ENCODE results near the gene POLRMT.
"Not testable (repeated sequence)": the region's sequence is repeated elsewhere in the genome, so short reads cannot be mapped to it uniquely, and the experiment has no call there.

POLRMT gene

DNA sequence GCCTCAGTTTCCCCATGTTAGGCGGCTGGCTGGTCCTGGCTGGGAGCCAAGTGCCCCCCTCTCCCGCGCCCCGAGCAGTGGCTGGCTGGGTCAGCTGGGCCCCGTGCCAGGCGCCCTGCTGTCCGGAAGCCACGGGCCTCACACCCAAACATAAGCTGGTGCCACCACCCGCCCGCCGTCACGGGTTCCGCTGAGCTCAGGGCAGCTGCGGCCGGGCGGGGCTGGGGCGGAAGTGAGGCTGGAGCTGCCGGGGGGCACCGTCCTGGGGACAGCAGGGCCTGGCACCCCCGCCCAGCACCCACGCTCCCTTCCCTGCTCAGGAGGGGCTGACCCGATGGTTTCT is 24.4 kb downstream of the POLRMT start:
- no peak for DNase-seq

DNA sequence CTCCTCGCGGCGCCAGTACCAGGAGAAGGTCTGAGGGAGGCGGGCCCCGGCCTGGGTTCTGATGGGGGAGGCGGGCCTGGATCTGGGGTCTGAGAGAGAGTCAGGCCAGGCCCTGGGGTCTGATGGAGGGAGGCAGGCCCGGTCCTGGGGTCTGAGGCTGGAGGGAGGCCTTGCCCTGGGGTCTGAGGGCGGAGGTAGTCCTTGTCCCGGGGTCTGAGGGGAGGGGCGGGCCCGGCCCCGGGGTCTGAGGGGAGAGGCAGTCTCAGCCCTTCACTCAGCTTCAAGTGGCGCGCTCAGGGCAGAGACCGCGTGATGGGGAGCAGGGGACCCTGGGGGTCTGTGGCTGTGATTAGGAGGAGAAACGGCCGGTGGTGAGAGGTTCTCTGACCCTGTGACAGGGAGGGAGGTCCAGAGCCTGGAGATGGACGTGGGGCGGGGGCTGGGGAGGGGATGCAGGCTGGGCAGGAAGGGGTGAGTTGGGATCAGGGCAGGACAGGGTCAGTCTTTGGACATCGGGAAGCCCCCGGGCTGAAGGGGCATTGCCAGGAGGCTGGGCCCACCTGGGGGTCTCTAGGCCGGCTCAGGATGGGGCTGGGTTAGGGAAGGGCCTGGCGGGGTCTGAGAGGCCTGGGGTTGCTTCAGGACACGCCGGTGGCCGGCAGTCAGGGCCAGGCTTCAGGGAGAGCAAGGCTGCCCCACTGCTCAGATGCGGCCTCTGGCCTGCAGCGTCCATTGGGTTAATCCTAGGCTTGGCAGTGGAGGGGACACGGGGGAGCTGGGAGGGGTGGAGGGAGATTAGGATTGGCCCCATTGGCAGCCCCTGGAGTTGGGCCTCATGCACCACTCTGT is 25.0 kb downstream of the POLRMT start:
- no peak for DNase-seq

DNA sequence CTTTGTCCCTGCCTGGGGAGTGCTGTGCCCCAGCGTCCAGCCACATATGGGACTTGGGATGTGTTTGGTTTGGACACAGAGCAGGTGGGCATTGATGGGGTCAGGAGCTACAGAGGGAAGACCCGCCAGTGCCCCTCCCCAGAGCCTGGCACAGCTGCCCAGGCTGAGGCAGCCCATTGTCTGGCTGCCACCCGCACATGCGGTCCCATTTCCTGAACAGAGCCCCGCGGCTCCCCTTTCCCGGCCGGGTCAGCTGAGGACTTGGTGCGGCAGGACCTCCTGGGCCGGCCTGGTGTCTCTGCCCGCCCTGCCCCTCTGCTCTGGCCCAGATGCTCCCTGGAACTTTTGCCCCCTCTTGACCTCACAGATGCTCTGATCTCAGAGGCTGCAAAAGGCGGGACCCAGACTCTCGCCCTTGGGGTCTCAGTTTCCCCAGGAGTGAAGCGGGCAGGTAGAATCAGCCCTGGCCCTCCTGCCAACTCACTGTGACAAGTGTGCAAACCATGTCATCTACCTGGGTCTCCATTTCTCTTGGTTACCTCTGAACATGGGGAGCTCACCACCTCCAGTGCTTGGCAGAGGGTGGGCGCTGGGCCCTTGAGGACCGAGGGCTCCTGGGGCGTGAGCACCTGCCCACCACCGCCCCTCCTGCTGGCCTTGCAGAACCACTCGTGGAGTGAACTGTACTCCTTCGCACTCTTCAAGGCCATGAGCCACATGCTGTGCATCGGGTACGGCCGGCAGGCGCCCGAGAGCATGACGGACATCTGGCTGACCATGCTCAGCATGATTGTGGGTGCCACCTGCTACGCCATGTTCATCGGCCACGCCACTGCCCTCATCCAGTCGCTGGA is 25.8 kb downstream of the POLRMT start:
- no peak for DNase-seq

DNA sequence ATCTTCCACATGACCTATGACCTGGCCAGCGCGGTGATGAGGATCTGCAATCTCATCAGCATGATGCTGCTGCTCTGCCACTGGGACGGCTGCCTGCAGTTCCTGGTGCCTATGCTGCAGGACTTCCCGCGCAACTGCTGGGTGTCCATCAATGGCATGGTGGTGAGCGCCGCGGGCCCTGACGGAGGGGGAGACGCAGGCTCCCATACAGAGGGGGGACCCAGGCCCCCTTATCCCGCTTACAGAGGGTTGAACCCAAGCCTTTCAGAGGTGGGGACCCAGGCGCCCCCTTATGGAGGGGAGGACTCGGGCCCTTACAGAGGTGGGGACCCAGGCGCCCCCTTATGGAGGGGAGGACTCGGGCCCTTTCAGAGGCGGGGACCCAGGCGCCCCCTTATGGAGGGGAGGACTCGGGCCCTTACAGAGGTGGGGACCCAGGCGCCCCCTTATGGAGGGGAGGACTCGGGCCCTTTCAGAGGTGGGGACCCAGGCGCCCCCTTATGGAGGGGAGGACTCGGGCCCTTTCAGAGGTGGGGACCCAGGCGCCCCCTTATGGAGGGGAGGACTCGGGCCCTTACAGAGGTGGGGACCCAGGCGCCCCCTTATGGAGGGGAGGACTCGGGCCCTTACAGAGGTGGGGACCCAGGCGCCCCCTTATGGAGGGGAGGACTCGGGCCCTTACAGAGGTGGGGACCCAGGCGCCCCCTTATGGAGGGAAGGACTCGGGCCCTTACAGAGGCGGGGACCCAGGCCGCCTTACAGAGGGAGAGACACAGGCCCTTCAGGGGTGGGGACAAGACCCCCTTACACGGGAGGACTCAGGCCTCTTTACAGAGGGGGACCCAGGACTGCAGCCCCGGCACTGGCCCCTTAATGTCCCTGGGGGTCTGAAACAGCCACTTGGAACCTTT is 28.0 kb downstream of the POLRMT start:
- DNase-seq: peak; percentile 67 to 71

DNA sequence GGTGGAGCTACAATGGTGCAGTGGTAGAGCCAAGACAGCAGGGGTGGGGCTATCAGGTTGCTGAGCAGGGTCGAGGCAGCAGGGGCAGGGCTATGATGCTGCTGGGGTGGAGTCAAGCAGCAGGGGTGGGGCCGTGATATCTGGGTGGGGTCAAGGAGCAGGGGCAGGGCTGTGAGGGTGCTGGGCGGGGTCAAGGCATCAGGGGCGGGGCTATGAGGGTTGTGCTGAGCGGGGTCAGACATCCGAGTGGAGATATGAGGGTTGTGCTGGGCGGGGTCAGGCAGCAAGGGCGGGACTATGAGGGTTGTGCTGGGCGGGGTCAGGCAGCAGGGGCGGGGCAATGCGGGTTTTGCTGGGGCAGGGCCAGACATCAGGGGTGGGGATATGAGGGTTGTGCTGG is 29.0 kb downstream of the POLRMT start:
- peak; percentile 75 to 78 for DNase-seq

DNA sequence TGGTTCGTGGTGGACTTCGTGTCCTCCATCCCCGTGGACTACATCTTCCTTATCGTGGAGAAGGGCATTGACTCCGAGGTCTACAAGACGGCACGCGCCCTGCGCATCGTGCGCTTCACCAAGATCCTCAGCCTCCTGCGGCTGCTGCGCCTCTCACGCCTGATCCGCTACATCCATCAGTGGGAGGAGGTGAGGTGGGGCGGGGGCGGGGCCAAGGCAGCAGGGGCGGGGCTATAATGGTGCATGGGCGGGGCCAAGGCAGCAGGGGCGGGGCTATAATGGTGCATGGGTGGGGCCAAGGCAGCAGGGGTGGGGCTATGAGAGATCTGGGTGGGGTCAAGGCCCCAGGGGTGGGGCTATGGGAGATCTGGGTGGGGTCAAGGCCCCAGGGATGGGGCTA is 29.6 kb downstream of the POLRMT start:
- DNase-seq: peak; percentile 49 to 52

DNA sequence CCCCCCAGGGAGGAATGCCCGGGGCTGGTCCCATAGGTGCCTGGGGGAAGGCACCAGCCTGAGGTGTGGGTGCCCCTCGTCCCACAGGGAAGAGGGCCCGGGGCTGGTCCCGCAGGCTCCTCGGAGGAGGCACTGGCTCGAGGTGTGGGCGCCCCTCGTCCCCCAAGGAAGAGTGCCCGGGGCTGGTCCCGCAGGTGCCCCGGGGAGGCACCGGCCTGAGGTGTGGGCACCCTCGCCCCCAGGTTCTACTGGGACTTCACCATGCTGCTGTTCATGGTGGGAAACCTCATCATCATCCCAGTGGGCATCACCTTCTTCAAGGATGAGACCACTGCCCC is 30.1 kb downstream of the POLRMT start:
- not testable (repeated sequence) for DNase-seq

DNA sequence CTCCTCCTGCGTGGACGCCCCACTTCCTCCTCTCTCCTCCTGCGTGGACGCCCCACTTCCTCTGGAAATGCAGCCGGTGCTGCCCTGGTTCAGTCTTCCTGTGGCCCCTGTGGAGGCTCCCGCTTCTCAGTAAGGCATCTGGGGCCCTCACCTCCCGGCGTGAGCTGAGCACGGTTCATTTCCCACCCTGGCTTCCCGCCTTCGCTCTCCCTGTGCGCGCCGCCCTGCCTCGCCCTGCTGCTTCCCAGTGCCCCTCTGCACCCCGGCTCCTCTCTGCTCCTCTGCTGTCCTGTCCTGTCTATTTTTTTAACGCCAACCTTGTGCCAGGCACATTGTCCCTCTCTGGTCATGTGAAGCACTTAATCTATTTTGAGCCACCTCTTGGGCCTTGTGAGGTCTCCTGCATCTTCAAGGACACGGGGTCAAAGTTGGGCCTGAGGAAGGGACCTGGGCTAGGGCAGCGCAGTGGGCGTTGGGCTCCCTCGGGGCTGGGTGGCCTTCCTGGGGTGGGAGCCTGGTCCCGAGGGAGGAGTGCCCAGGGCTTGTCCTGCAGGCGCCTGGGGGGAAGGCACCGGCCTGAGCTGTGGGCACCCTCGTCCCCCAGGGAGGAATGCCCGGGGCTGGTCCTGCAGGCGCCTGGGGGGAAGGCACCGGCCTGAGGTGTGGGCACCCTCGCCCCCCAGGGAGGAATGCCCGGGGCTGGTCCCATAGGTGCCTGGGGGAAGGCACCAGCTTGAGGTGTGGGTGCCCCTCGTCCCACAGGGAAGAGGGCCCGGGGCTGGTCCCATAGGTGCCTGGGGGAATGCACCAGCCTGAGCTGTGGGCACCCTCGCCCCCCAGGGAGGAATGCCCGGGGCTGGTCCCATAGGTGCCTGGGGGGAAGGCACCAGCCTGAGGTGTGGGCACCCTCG is 30.7 kb downstream of the POLRMT start:
- DNase-seq: no peak

DNA sequence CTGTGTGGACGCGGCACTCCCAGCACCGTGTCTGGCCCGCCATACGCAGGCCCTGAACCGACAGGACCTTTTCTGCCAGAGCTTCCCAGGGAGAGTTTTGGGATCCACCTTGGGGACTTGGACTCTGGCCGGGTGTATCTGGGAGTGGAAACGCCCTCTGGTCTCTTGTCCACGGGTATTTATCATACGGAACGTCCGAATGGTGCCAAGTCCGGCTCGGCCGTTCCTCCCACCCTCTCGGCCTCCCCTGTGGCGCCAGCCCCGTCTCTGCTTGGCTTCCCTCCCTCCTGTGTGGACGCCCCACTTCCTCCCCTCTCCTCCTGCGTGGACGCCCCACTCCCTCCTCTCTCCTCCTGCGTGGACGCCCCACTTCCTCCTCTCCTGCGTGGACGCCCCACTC is 31.5 kb downstream of the POLRMT start:
- no peak for DNase-seq

DNA sequence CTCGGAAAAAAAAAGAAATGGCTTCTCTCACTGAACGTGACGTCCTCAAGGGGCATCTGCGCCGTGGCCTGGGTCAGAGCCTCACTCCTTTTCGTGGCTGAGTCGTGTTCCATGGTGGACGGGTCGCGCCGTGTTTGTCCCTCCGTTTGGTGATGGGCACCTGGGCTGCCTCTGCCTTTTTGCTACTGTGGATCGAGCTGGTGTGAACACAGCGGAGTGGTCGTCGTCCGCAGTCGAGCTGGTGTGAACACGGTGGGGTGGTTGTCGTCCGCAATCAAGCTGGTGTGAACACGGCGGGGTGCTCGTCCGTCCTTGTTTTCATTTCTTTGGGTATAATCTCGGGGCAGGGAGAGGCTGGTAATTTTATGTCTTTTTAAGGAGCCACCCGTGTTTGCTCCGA is 32.0 kb downstream of the POLRMT start:
- no peak for DNase-seq

DNA sequence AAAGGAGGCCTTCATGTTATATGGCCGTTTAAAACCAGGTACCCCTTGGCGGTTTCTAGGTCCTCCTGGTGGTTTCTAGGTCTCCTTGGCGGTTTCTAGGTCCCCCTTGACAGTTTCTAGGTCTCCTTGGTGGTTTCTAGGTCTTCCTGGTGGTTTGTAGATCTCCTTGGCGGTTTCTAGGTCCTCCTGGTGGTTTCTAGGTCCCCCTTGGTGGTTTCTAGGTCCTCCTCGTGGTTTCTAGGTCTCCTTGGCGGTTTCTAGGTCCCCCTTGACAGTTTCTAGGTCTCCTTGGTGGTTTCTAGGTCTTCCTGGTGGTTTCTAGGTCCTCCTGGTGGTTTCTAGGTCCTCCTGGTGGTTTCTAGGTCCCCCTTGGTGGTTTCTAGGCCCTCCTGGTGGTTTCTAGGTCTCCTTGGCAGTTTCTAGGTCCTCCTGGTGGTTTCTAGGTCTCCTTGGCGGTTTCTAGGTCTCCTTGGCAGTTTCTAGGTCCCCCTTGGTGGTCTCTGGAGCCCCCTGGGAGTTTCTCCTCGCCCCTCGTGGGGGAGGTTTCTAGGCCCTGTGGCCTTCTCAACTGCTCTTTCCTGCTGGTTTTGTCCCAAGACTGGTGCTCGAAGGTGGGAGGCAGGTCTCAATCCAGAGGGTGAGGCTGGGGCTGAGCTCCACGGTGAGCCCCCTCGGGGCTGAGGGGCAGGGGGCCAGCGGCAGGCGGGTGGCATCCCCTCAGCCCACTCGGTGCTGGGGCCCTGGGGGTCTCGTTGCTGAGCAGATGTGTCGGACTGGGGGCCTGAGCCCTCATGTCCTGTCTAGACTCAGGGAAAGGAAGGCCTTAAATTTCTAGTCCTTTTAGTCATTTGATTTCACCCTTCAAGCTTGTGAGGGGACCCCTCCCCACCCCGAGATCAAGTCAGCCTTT is 35.7 kb downstream of the POLRMT start:
- peak in 1 of 2 experiments; percentile 57 for DNase-seq

DNA sequence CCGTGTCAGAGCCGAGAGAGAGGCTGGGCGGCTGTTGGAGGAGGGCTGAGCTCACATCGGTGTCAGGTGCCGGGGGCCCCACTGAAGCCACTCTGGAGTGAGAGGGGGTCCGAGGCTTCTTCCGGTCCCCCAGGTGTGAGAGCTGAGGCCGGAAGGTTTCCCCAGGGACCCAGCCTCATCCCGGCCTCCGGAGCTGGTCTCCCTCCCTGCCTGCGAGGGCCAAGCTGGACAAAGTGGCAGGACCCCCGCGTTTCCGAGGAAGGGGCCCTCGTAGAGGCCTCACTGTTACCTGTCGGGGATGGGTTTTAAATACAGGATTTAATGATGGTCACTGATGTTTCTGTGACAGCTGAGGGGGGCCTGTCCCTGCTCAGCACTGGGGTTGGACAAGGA is 37.1 kb downstream of the POLRMT start:
- no peak for DNase-seq

DNA sequence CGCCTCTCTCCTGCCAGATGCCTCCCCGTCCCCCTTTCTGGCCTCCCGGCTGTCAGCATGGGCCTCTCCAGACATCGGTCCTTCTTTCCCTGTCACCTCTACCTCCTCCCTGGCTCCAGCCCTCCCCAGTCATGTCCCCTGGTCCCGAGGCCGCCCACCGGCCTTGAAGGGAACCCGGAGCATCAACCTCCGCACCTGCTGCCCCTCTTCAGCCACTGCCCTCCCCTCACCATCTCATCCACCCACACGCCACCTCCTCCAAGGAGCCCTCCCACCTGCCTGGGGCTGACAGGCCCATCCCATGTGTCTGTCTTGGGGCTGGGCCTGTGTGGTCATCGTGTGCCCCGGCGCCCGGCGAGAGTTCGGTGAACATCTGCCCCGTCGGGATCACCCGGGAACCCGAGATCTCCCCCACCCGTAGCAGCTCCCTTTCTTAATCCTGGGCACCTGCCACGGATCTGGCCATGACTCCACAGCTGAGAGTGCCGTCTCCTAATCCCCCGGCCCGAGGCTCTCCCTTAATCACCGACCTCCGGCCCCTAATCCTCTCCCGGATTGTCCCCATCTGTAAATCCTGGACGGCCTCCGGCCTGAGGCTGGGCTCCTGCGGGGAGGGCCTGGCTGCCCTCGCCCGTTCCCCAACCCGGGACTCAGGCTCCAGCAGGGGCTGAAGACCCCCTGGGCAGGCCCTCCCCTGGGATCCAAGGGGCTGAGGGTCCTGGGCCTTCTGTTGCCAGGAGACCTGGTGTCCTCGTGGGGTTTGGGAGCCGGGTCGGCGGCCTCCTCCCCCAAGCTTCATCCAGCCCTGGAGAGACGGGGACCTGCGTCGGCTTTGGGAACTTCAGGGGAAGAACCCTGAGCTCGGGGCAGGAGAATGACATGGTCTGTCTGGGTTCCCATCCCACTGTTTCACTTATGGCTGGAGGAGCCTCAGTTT is 37.7 kb downstream of the POLRMT start:
- no peak for DNase-seq

DNA sequence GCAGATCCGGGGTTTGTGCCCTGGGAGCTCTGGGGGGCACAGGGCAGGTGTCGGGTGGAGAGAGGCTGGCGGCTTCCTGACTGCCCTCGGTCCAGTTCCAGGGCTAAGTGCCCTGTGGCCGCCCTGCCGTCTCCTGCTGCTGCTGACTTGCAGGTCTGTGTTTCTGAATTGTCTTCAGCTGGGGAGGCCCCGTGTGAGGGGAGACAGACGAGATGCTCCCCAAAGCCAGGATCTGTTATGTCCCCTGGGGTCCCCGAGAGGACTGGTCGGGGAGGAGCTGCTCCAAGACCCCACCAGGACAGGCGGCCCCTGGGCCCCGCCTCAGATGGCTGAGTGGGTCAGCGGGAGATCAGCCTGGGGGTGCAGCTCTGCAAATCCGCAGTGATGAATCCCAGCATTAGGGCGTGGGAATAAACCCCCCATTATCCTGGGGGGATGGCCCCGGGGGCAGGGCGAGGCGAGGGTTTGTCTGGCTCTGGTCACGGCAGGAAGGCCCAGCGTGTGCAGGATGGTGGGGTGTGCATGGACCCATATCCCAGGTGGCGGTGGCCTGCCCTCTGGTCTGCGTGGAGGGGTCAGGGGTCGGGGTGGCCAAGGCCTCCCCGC is 39.0 kb downstream of the POLRMT start:
- no peak for DNase-seq

DNA sequence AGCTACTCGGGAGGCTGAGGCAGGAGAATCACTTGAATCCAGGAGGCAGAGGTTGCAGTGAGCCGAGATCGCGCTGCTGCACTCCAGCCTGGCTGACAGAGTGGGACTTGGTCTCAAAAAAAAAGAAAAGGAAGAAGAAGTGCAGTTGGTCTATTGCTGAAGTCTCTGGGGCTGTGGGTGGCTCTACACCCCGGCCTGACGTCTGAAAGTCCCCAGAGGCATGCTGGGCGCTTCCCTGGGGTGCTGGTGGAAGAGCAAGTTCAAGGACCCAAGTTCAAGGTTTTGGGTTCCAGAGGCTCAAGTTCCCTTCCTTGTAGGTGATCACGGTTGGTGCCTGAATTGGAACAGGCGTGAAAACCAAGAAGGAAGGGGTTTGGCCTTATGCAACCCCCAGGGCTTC is 39.8 kb downstream of the POLRMT start:
- DNase-seq: no peak

DNA sequence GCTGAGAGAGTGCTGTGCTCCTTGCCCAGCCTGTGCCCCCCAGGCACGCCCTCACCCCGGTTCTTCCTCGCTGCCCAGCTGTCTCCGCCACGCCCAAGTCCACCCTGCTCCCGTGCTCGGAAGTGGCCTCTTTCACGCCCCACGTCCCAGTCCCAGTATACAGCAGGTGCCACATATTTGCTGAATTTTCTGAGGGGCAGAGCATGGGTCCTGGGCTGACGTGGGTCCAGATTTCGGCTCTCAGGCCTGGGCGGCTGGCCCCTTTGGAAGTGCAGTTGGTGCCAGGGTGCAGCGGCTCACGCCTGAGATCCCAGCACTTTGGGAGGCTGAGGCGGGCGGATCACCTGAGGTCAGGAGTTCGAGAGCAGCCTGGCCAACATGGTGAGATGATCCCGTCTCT is 40.3 kb downstream of the POLRMT start:
- no peak for DNase-seq

DNA sequence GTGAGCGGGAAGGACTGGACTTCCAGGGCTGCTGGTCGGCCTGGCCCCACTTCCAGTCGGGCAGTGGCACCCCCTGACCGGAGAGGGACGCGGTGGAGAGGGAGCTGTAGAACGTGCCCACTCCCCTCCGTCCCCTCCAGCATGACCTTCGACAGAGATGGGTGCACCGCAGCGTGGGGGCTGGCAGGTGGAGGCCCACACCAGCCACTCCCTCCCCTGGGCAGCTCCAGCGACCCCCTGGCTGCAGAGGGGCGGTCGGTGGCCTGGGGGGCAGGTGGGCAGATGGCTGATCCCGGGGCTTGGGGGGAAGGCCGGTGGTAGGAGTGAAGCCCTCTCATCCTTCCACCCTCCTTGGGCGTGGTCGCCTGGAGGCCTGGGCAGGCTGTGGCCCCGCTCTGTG is 41.2 kb downstream of the POLRMT start:
- DNase-seq: no peak

DNA sequence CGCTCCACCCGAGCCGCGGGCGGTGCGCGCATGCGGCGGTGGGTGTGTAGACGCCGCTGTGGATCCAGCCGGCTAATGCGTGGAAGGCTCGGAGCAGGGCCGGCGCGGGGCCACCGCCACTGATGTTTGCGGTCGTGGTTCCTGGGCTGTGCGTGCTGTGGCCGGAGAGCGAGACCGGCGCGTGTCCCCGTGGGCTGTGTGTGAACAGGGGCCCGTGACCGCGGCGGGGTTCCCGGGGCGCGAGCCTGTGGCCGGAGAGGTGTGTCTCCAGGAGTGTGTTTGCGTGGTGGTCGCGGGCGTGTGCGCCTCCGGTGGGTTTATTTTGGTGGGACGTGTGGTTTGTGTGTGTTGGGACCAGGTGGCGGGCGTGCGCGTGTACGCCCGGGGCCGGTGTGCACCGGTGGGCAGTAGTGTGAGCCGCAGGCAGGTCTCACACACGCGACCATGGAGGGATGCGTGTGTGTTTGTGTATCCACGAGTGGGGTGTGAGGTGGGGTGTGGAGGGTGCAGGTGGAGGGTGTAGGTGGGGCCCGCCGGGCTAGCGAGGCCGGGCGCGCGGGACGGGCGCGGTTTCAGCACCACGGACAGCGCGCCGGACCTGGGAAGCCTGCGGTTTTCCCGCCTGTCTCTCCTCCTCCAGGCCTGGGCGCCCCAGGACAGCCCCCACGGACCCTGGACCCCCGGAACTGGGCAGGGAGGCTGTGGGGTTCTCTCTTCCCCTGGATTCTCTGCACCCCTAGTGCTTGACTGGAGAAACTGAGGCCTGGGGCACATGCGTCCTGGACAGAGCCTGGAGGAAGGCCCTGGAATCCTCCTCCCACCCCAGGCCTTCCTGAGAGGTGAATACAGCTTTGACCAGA is 42.0 kb downstream of the POLRMT start:
- DNase-seq: no peak

DNA sequence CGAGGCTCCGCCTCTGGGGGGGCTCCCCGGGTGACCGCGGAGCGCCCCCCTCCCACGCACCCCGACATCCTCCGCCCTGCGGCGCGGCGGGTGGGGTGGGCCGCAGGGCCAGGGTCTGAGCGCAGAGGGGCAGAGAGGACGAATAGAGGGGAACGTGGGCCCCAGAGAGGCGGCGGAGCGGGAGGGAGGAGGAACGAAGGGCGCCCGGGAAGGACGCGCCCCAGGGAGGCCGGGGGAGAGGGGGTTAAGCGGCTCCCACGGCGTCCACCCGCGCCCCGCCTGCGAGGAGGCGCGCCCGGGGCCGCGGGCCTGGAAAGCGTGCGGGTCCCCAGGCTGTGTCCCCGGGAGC is 42.6 kb downstream of the POLRMT start:
- DNase-seq: no peak

All from activated T-cell treated with anti-CD3 and anti-CD28 coated beads, Interleukin-2, amount 50 U/mL, for 48 hours (primary cell).